ENCODE results near the gene IFT81.

IFT81 gene

DNA sequence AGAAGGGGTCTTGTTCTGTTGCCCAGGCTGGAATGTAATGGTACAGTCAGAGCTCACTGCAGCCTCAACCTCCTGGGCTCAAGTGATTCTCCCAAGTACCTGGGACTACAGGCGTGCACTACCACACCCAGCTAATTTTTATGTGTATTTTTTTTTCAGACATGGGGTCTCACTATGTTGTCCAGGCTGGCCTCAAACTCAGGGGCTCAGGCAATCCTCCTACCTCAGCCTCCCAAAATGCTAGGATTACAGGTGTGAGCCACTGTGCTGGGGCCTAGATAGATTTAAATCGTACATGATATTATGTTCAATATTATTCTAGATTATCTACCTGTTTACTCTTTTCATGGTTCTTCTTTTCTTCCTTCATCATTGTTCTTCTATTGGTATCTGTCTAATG is 61.5 kb downstream of the IFT81 start:
- no peak for DNase-seq (ENCODE audit: low read depth, low spot score)
- ChIA-PET CTCF (interaction anchor here (1.0 kb wide), 1 partner anchor 13 kb away, joined by 3 read pairs; no protein-coding TSS in a partner anchor), POLR2A (no interaction called here)
- TF ChIP-seq, protein P1, sequence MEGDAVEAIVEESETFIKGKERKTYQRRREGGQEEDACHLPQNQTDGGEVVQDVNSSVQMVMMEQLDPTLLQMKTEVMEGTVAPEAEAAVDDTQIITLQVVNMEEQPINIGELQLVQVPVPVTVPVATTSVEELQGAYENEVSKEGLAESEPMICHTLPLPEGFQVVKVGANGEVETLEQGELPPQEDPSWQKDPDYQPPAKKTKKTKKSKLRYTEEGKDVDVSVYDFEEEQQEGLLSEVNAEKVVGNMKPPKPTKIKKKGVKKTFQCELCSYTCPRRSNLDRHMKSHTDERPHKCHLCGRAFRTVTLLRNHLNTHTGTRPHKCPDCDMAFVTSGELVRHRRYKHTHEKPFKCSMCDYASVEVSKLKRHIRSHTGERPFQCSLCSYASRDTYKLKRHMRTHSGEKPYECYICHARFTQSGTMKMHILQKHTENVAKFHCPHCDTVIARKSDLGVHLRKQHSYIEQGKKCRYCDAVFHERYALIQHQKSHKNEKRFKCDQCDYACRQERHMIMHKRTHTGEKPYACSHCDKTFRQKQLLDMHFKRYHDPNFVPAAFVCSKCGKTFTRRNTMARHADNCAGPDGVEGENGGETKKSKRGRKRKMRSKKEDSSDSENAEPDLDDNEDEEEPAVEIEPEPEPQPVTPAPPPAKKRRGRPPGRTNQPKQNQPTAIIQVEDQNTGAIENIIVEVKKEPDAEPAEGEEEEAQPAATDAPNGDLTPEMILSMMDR (IDR thresholded peaks at IDR 0.05; ENCODE audit: insufficient read depth, low read length, missing control alignments): no peak
- H3K4me3 ChIP-seq (ENCODE audit: low read depth, low read length): no peak overlapping the region

DNA sequence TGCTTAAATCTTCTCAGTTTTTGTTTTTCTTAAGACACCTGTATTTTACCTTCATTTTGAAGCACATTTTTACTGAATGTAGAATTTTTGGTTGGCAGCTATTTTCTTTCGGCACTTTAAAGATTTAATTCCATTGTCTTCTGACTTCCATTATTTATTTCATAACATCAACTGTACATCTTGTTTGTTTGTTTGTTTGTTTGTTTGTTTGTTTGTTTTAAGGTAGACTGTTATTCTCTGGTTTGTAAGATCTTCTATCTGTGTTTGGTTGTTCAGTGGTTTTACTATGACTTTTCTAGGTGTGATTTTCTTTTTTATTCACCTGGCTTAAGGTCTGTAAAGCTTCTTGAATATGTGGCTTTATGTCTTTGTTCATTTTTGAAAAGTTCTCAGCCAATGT is 61.9 kb downstream of the IFT81 start:
- ChIA-PET POLR2A (no interaction called here), CTCF (interaction anchor here (1.0 kb wide), 1 partner anchor 13 kb away, joined by 3 read pairs; no protein-coding TSS in a partner anchor)
- no peak overlapping the region for H3K4me3 ChIP-seq (ENCODE audit: low read depth, low read length)
- DNase-seq (ENCODE audit: low read depth, low spot score): no peak
- TF ChIP-seq, protein P1 (IDR thresholded peaks at IDR 0.05; ENCODE audit: insufficient read depth, low read length, missing control alignments): no peak

DNA sequence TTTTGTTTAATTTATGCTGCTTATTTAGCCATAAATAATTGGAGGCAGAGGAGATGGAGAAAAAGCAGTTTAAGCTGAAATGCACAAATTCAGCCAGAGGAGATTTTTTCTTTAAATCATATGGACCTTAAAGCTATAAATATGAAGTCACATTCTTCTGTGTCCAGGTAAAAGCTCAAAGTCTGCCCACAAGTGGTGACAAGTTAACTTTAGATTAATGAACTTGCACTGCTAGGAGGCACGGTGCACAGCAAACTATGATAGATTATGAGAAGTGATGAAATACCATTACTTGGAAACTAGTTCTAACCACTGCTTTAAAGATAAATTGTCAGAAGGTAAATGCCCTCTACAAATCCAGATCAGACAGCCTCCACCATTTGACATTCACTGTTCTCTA is 69.0 kb downstream of the IFT81 start:
- no peak overlapping the region for H3K4me3 ChIP-seq (ENCODE audit: low read depth, low read length)
- POLR2A ChIA-PET: no interaction called here
- no peak for DNase-seq (ENCODE audit: low read depth, low spot score)
- CTCF ChIA-PET: interaction anchor here (1.5 kb wide), 1 partner anchor 10 kb away, joined by 4 read pairs; no protein-coding TSS in a partner anchor
- TF ChIP-seq, protein P1 (IDR thresholded peaks at IDR 0.05; ENCODE audit: insufficient read depth, low read length, missing control alignments): no peak

DNA sequence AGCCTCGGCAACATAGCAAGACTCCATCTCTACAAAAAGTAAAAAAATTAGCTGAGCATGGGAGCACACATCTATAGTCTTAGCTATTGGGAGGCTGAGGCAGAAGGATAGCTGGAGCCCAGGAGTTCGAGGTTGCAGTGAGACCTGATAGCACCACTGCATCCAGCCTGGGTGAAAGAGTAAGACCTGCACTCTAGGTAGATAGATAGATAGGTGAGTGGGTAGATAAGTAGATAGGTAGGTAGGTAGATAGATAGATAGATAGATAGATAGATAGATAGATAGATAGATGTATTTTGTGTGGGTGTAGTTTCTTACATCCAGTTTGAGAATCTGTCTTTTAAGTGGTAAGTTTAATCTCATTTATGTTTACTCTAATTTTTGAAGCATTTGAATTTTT is 72.8 kb downstream of the IFT81 start:
- ChIA-PET POLR2A (no interaction called here), CTCF (no interaction called here)
- no peak overlapping the region for H3K4me3 ChIP-seq (ENCODE audit: low read depth, low read length)
- TF ChIP-seq, protein P1 (IDR thresholded peaks at IDR 0.05; ENCODE audit: insufficient read depth, low read length, missing control alignments): no peak
- DNase-seq (ENCODE audit: low read depth, low spot score): no peak

DNA sequence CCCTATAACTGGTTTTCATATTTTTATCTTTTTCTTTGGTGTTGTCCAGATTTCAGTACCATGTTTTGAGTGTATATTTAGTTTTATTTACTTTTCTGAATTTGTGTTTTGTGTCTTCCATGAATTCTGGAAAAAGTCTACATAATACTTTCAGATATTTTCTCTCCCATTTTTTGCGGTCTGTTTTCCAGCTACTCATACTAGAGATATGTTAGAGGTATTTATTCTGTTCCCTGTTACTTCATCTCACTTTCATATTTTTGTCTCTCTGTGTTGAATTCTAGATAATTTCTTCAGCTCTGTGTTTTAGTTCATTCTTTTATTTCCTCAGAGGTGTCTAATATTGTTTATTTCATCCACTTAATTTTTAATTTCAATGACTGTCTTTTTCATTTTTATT is 74.2 kb downstream of the IFT81 start:
- H3K4me3 ChIP-seq (ENCODE audit: low read depth, low read length): no peak overlapping the region
- CTCF ChIA-PET: interaction anchor here (1.1 kb wide), 1 partner anchor 12 kb away, joined by 3 read pairs; no protein-coding TSS in a partner anchor
- POLR2A ChIA-PET: no interaction called here
- TF ChIP-seq, protein P1 (IDR thresholded peaks at IDR 0.05; ENCODE audit: insufficient read depth, low read length, missing control alignments): no peak
- no peak for DNase-seq (ENCODE audit: low read depth, low spot score)

DNA sequence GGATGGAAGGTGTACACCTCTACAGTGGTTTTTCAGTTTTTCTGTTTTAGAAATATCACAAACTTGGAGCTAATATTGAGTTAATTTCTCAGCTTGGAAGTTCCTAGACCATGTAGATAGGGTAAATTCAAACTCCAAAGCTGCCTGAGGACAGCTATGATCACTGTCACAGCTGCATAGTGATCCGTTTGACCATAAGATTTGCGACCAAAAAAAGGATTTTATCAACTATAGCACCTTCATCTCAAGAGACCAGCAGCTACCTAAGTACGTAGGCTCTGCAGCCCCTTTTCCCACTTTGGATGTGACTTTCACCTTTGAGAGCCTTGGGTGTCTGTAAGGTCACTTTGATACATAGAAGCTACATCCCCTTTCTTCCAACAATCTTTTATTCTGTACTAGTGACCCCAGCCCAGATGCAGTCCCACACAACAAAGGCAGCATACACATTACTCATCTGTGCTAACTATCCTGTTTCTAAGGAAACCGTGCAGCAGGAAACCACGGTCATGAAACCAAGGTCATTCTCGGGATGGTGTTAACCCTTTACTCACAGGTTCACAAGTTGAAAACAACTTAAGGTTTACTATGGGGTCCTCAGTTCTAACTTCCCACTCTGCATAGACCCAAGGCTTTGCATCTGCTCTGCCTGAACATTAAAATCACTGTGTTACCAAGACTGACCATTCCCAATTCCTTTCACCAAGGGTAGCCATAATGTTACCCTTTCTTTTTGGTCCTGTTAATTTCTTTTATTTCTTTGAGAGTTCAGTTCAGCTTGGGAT is 75.4 kb downstream of the IFT81 start:
- no peak for DNase-seq (ENCODE audit: low read depth, low spot score)
- ChIA-PET POLR2A (interaction anchor here (1.1 to 1.2 kb wide), 2 partner anchors 12 kb away, joined by 3 to 4 read pairs; no protein-coding TSS in a partner anchor), CTCF (interaction anchor here (1.1 to 1.5 kb wide), 3 partner anchors 10 to 24 kb away, joined by 3 to 5 read pairs (median 4); no protein-coding TSS in a partner anchor)
- TF ChIP-seq, protein P1 (IDR thresholded peaks at IDR 0.05; ENCODE audit: insufficient read depth, low read length, missing control alignments): no peak
- no peak overlapping the region for H3K4me3 ChIP-seq (ENCODE audit: low read depth, low read length)
